Panc1 (cell line): ENCODE measurements around the gene HEPHL1. TPM values are rescaled to one million over a fixed set of nuclear protein-coding genes. Genes with fewer than 3 reads are reported as not detected.

Source experiments
- ATAC-seq: fragments of 200-7000 bp; cut with Tn5 transposase; 2 replicates; pipeline ENCODE4 v1.9.1; 2020; ENCODE audit warnings: mild to moderate bottlenecking, moderate library complexity
- BruUV-seq: library from RNA; stranded (reverse); fragments of 400-500 nt; replicated peaks from 2 replicates; lab custom pipeline; 2021; lab: Mats Ljungman, UMichigan
- CTCF ChIA-PET: fragments of 300-600 bp; sonication (Branson Sonifier 250); formaldehyde crosslinking; loops from one replicate; lab custom pipeline; 2022; ENCODE audit warnings: antibody characterized with exemption; lab: Charles Lee
- POLR2A ChIA-PET: fragments of 300-600 bp; sonication (Branson Sonifier 250); formaldehyde crosslinking; loops from one replicate; lab custom pipeline; 2022; ENCODE audit warnings: antibody characterized with exemption; lab: Charles Lee
- DNase-seq: peaks from one replicate; pipeline ENCODE4 v3.0.0-alpha.2; 2010; ENCODE audit warnings: low read depth, low spot score
- H3K27ac ChIP-seq: 2 replicates; pipeline ENCODE4 v1.5.1; 2011; ENCODE audit warnings: mild to moderate bottlenecking, low read length, inconsistent platforms
- H3K27me3 ChIP-seq: fragments of 200-500 bp; sonication (Bioruptor generic); 2 replicates; pipeline ENCODE4 v1.6.0; 2014; ENCODE audit warnings: low read length, inconsistent platforms; ENCODE audit not compliant: control insufficient read depth, insufficient read depth
- H3K36me3 ChIP-seq: fragments of 200-500 bp; sonication (Bioruptor generic); 2 replicates; pipeline ENCODE4 v1.5.1; 2014; ENCODE audit warnings: inconsistent platforms, mild to moderate bottlenecking, low read length, moderate library complexity; ENCODE audit not compliant: control insufficient read depth, insufficient read depth
- H3K4me1 ChIP-seq: 2 replicates; pipeline ENCODE4 v1.5.1; 2011; ENCODE audit warnings: inconsistent platforms, mild to moderate bottlenecking, low read length, moderate library complexity; ENCODE audit not compliant: control insufficient read depth, insufficient read depth
- H3K4me3 ChIP-seq, 2 experiments: 2 replicates each; pipeline ENCODE4 v1.5.1; 2011 to 2012; ENCODE audit warnings: low read depth in 2 of 2, low read length in 2 of 2, mild to moderate bottlenecking in 2 of 2, inconsistent platforms in 1 of 2, moderate library complexity in 1 of 2
- H3K9me3 ChIP-seq: fragments of 200-500 bp; sonication (Bioruptor generic); 2 replicates; pipeline ENCODE4 v1.5.1; 2014; ENCODE audit warnings: low read depth, mild to moderate bottlenecking, inconsistent platforms, low read length, moderate library complexity; ENCODE audit not compliant: control insufficient read depth, insufficient read depth
- CTCF ChIP-seq: fragments of 450-650 bp; IDR thresholded peaks from 2 replicates; pipeline ENCODE4 v1.5.1; 2017; ENCODE audit warnings: mild to moderate bottlenecking
- POLR2AphosphoS5 ChIP-seq: IDR thresholded peaks from 2 replicates; pipeline ENCODE4 v1.6.1; 2012; ENCODE audit warnings: mild to moderate bottlenecking, low read depth, low read length, moderate library complexity
- REST ChIP-seq, 2 experiments: IDR thresholded peaks; 2 replicates each; pipeline ENCODE4 v1.6.1; 2011 to 2012; ENCODE audit warnings: low read depth in 2 of 2, control low read depth in 1 of 2, low read length in 1 of 2, mild to moderate bottlenecking in 1 of 2, moderate library complexity in 1 of 2; ENCODE audit not compliant: insufficient read depth in 1 of 2
- SIN3A ChIP-seq: IDR thresholded peaks from 2 replicates; pipeline ENCODE4 v1.6.1; 2012; ENCODE audit warnings: low read depth, mild to moderate bottlenecking, low read length, moderate library complexity, borderline replicate concordance; ENCODE audit not compliant: insufficient read depth
- TCF7L2 ChIP-seq: IDR thresholded peaks from 2 replicates; pipeline ENCODE4 v1.6.1; 2011; ENCODE audit warnings: mild to moderate bottlenecking, low read depth, low read length, inconsistent platforms
- in situ Hi-C: cut with HindIII; loops from 2 replicates; pipeline ENCODE4 v1.10.0; 2016; ENCODE audit warnings: low sequenced_read_pairs, low pct_unique_long_range_greater_than_20kb
- intact Hi-C: fragments of 100-400 bp; cut with micrococcal nuclease; formaldehyde crosslinking; loops from one replicate; pipeline ENCODE4 v1.10.0; 2022; ENCODE audit not compliant: unreplicated experiment
- total RNA-seq: library from RNA; stranded (reverse); gene quantifications from one replicate; pipeline ENCODE4 v1.2.1, GENCODE V29; 2021; ENCODE audit not compliant: unreplicated experiment

Gene HEPHL1
- total RNA-seq, 1 experiment from 2014 or later = not detected

- in situ Hi-C loops = no loop called here
- no peak overlapping the region for H3K4me3 ChIP-seq
- POLR2A ChIA-PET = no interaction called here
- no peaks in the 10 kb centered on the region for H3K36me3 ChIP-seq
- CTCF ChIA-PET = no interaction called here
- no peak for TF ChIP-seq SIN3A
- TF ChIP-seq TCF7L2 = no peak
- TF ChIP-seq POLR2AphosphoS5 = no peak
- no peak for TF ChIP-seq CTCF
- TF ChIP-seq REST (IDR thresholded peaks at IDR 0.05; ENCODE audit: insufficient read depth in 1 of 2, low read depth in 2 of 2, low read length in 1 of 2) = no peak
- no peaks in the 10 kb centered on the region for H3K27me3 ChIP-seq
- H3K4me1 ChIP-seq = peaks cover 52% of the 10 kb centered on the region
- no peak for DNase-seq
- H3K27ac ChIP-seq = no peak overlapping the region
- intact Hi-C loops = no loop called here
- no TSS peak for BruUV-seq
- H3K9me3 ChIP-seq = no peaks in the 10 kb centered on the region
- no peak for ATAC-seq
Observed at GRCh38 chr11:94145916-94146315, 124.8 kb downstream of the HEPHL1 start.

- intact Hi-C loops = no loop called here
- in situ Hi-C loops = no loop called here
- TF ChIP-seq POLR2AphosphoS5 (no peak), REST (IDR thresholded peaks at IDR 0.05; ENCODE audit: insufficient read depth in 1 of 2, low read depth in 2 of 2, low read length in 1 of 2) (no peak), TCF7L2 (no peak), CTCF (no peak), SIN3A (no peak)
- Histone ChIP-seq H3K27me3 (no peaks in the 10 kb centered on the region), H3K36me3 (no peaks in the 10 kb centered on the region), H3K9me3 (no peaks in the 10 kb centered on the region), H3K4me1 (peaks cover 56% of the 10 kb centered on the region), H3K4me3 (no peak overlapping the region), H3K27ac (no peak overlapping the region)
- CTCF ChIA-PET = no interaction called here
- no TSS peak for BruUV-seq
- DNase-seq = no peak
- ATAC-seq = no peak
- POLR2A ChIA-PET = no interaction called here
Observed at GRCh38 chr11:94147433-94147845, 126.3 kb downstream of the HEPHL1 start.
